Nephron progenitor cell (in vitro differentiated cells): ENCODE results near the gene TXNDC15.
"Not testable (repeated sequence)": the region's sequence is repeated elsewhere in the genome, so short reads cannot be mapped to it uniquely, and the experiment has no call there.

Source experiments
- DNase-seq: peaks from one replicate; pipeline ENCODE4 v3.0.0; 2021
- H3K27ac Mint-ChIP-seq: 2 replicates; pipeline ENCODE4 v1.8.0; 2021; ENCODE audit warnings: mild to moderate bottlenecking, moderate library complexity, mixed read lengths
- H3K27me3 Mint-ChIP-seq: 2 replicates; pipeline ENCODE4 v1.8.0; 2021; ENCODE audit warnings: mild to moderate bottlenecking, low read depth, mixed read lengths; ENCODE audit not compliant: poor library complexity
- H3K36me3 Mint-ChIP-seq: 2 replicates; pipeline ENCODE4 v1.8.0; 2021; ENCODE audit warnings: low read depth, mixed read lengths
- H3K4me1 Mint-ChIP-seq: 2 replicates; pipeline ENCODE4 v1.8.0; 2021; ENCODE audit warnings: mixed read lengths
- H3K4me3 Mint-ChIP-seq: 2 replicates; pipeline ENCODE4 v1.8.0; 2021; ENCODE audit warnings: mild to moderate bottlenecking, moderate library complexity, mixed read lengths
- H3K9me3 Mint-ChIP-seq: 2 replicates; pipeline ENCODE4 v1.8.0; 2021; ENCODE audit warnings: mild to moderate bottlenecking, moderate library complexity, mixed read lengths
- TF ChIP-seq, protein P1 (sequence below): fragments of 200-600 bp; sonication (generic); IDR thresholded peaks from 2 replicates; pipeline ENCODE4 v1.5.0; 2021; ENCODE audit warnings: antibody characterized with exemption

The TXNDC15 gene

DNA sequence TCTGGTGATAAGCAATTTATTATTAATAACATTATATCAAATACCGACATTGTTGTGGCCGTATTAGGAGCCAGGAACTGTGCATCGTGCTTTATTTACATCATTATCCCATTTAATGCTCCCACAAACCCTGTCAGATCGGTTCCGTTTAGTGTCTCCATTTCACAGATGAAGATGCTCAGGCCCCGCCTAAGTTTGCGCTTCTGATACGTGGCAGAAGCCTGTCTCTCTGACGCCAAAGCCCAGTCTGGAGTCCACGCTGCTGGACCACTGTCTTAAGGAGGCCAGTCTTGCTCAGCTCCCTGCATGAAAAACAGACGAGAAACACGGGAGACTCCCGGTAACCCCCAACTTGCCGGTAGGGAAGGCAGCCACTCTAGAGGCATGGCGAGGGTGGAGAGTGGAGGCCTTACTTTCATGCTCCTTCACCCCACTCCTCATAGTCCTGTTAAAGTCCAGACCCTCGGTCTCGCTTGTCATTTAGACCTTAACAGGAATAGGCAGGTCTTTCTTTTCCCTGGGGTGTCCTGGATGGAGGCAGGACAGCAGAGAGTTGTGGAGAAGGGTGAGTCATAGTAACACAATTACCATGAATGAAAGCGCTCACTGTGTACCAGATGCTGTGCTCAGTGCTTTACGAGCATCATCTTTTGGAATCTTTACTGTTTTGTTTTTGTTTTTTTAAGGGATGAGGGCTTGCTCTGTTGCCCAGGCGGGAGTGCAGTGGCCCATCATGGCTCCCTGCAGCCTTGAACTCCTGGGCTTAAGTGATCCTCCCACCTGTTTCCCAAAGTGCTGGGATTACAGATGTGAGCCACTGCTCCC lies 872 bp downstream of the TXNDC15 start:
- Mint-ChIP-seq H3K4me3 (peak overlapping the region; percentile 94), H3K36me3 (peaks cover 13% of the 10 kb centered on the region), H3K9me3 (no peaks in the 10 kb centered on the region), H3K27ac (peak overlapping the region; percentile 96), H3K4me1 (peaks cover 27% of the 10 kb centered on the region), H3K27me3 (peaks cover 10% of the 10 kb centered on the region)
- TF ChIP-seq, protein P1, sequence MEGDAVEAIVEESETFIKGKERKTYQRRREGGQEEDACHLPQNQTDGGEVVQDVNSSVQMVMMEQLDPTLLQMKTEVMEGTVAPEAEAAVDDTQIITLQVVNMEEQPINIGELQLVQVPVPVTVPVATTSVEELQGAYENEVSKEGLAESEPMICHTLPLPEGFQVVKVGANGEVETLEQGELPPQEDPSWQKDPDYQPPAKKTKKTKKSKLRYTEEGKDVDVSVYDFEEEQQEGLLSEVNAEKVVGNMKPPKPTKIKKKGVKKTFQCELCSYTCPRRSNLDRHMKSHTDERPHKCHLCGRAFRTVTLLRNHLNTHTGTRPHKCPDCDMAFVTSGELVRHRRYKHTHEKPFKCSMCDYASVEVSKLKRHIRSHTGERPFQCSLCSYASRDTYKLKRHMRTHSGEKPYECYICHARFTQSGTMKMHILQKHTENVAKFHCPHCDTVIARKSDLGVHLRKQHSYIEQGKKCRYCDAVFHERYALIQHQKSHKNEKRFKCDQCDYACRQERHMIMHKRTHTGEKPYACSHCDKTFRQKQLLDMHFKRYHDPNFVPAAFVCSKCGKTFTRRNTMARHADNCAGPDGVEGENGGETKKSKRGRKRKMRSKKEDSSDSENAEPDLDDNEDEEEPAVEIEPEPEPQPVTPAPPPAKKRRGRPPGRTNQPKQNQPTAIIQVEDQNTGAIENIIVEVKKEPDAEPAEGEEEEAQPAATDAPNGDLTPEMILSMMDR = no peak
- DNase-seq = peak; percentile 17

DNA sequence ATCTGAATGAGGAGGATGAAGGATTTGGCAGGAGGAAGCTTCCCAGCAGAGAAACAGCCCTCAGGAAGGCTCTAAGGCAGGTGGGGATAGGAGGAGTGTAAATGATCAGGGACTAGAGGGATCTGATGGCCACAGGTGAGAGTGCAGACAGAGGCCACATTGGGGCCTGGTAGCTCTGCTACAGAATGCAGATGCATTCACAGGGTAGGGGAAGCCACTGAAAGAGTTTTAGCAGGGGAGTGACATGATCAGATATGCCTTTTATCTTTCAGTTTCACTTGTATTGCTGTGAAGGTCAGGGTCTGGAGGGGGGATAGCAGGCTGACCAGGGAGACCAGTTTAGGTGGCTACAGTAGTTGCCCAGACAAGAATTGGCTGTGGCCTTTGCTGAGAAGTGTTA lies 3.0 kb downstream of the TXNDC15 start:
- TF ChIP-seq, protein P1 = no peak
- peaks cover 22% of the 10 kb centered on the region for H3K36me3 Mint-ChIP-seq
- DNase-seq = no peak
- H3K27me3 Mint-ChIP-seq = peaks cover 10% of the 10 kb centered on the region
- no peak overlapping the region for H3K27ac Mint-ChIP-seq
- peaks cover 27% of the 10 kb centered on the region for H3K4me1 Mint-ChIP-seq
- H3K9me3 Mint-ChIP-seq = peaks cover 5% of the 10 kb centered on the region
- H3K4me3 Mint-ChIP-seq = no peak overlapping the region

DNA sequence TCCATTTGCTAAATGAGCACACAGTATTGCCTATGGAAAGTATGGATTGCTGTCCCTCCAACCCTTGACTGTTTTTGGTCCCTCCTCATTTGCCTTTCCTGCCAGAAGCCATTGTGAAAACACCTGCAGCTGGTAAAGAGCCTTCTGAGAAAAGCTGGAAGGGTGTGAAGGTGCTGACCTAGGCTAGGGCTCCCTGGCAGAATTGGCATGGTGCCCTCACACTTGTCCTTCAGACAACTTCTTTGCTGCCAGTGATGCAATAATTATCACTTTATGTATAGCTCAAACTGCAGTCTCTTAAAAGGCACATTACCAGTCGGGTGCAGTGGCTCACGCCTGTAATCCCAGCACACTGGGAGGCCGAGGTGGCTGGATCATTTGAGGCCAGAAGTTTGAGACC lies 4.2 kb downstream of the TXNDC15 start:
- peaks cover 26% of the 10 kb centered on the region for H3K4me1 Mint-ChIP-seq
- peaks cover 11% of the 10 kb centered on the region for H3K9me3 Mint-ChIP-seq
- H3K27ac Mint-ChIP-seq = no peak overlapping the region
- H3K36me3 Mint-ChIP-seq = peaks cover 27% of the 10 kb centered on the region
- peaks cover 10% of the 10 kb centered on the region for H3K27me3 Mint-ChIP-seq
- TF ChIP-seq, protein P1 = no peak
- DNase-seq = no peak
- no peak overlapping the region for H3K4me3 Mint-ChIP-seq

DNA sequence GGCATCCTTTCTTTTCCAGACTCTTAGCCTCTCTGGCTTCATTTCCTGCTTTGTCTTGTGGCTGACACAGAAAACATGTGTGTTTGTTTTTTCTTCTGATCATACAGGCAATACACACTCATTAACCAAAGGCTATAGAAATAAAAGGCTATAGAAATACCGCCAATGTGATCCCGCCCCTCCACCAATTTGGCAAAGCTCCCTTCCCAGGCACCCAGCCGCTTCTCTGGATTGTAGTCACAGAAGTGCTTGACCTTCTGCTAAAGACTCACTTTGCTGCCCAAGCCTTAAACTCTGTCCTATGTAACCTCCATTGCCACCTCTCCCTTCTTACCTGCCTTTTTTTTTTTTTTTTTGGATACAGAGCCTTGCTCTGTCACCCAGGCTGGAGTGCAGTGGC lies 5.3 kb downstream of the TXNDC15 start:
- Mint-ChIP-seq H3K9me3 (peaks cover 11% of the 10 kb centered on the region), H3K4me3 (no peak overlapping the region), H3K27ac (no peak overlapping the region), H3K4me1 (peaks cover 22% of the 10 kb centered on the region), H3K36me3 (peaks cover 27% of the 10 kb centered on the region), H3K27me3 (peaks cover 7% of the 10 kb centered on the region)
- DNase-seq = no peak
- TF ChIP-seq, protein P1 = no peak

DNA sequence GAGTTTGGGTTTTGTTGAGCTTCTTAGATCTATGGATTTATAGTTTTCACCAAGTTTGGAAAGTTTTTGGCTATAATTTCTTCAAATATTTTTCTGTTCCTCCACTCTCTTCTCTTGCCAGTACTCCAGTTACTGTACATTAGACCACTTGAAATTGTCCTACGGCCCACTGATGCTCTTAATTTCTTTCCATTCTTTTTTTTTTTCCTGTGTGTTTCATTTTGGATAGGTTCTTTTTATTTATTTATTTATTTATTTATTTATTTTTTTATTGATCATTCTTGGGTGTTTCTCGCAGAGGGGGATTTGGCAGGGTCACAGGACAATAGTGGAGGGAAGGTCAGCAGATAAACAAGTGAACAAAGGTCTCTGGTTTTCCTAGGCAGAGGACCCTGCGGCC lies 6.8 kb downstream of the TXNDC15 start:
- H3K4me3 Mint-ChIP-seq, DNase-seq: not testable (repeated sequence)
- H3K27me3 Mint-ChIP-seq = peaks cover 11% of the 10 kb centered on the region
- H3K36me3 Mint-ChIP-seq = peaks cover 27% of the 10 kb centered on the region
- H3K27ac Mint-ChIP-seq = peak overlapping the region; percentile 6
- H3K9me3 Mint-ChIP-seq = peaks cover 11% of the 10 kb centered on the region
- peaks cover 13% of the 10 kb centered on the region for H3K4me1 Mint-ChIP-seq

DNA sequence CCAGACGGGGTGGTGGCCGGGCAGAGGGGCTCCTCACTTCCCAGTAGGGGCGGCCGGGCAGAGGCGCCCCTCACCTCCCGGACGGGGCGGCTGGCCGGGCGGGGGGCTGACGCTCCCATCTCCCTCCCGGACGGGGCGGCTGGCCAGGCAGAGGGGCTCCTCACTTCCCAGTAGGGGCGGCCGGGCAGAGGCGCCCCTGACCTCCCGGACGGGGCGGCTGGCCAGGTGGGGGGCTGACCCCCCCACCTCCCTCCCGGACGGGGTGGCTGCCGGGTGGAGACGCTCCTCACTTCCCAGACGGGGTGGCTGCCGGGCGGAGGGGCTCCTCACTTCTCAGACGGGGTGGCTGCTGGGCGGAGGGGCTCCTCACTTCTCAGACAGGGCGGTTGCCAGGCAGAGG lies 7.5 kb downstream of the TXNDC15 start:
- H3K36me3 Mint-ChIP-seq = peaks cover 27% of the 10 kb centered on the region
- H3K4me3 Mint-ChIP-seq, H3K4me1 Mint-ChIP-seq, H3K27ac Mint-ChIP-seq, DNase-seq: not testable (repeated sequence)
- H3K9me3 Mint-ChIP-seq = peaks cover 11% of the 10 kb centered on the region
- H3K27me3 Mint-ChIP-seq = peaks cover 11% of the 10 kb centered on the region
